Jurkat, Clone E6-1 (cell line): Measurements from ENCODE around the gene MCAM.

ENCODE experiments used
- DNase-seq: peaks from one replicate; pipeline ENCODE4 v3.0.0-alpha.2; 2011; ENCODE audit warnings: low read depth, low spot score
- H3K4me3 ChIP-seq: 2 replicates; pipeline ENCODE4 v1.5.1; 2011; ENCODE audit warnings: mild to moderate bottlenecking, low read length, control low read depth, moderate library complexity

The MCAM gene

GRCh38 chr11:119335655-119336543 is 19.0 kb upstream of the MCAM start:
- no peak for DNase-seq
- H3K4me3 ChIP-seq = peak overlapping the region; percentile 96

DNA sequence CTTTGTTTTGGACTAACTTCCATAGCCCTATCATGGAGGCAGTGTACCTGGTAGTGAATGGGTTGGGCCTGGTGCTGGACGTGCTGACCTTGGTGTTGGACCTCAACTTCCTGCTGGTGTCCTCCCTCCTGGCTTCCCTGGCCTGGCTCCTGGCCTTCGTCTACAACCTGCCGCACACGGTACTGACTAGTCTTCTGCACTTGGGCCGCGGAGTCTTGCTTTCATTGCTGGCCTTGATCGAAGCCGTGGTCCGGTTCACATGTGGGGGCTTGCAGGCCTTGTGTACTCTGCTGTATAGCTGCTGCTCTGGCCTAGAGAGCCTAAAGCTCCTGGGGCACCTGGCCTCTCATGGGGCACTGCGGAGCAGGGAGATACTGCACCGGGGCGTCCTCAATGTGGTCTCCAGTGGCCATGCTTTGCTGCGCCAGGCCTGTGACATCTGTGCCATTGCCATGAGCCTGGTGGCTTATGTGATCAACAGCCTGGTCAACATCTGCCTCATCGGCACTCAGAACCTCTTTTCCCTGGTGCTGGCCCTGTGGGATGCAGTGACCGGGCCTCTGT is 18.2 kb upstream of the MCAM start:
- peak overlapping the region; percentile 96 for H3K4me3 ChIP-seq
- DNase-seq = no peak

DNA sequence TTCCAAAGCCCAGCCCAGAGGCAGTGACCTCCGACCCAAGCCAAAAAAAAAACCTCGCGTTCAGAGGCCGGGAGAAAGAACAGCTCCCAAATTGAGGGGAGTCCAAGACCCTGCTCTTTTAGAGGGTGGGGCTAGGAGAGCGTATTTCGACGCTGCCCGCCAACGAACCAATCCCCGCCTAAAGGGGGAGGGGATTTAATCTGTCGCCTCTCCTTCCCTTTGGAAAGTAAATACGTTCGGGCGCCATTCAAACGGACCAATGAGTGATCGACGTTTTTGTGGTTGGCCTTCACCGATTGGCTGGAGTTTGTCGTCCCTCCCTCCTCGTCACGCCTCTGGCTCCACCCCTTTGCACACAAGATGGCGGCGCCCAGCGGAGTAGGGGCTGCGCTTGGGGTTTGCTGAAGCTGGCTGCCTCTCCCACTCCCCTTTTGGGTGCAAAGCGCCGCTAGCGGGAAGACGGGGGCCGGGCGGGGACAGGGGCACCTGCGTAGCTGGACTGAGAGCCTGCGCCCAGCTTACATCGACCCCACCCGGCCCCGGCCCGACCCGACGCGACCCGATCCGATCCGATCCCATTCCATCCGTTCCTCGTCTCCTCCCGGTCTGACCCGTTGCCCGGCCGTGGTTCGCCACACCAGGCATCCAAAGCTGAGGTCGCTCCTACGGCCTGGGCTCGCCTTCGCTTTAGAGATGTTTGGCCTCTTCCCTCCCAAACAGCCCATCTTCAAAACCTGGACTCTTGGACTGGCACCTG is 17.4 kb upstream of the MCAM start, which contains the start of gene RNF26:
Gene RNF26 (plus strand): TSS at position 354 of the 757 bp plus-strand sequence. CDS start 596 bp downstream, outside the sequence.
- DNase-seq = peak; percentile 99
- peak within 1 kb of the TSS; percentile 96 for H3K4me3 ChIP-seq

GRCh38 chr11:119332111-119332765 is 15.3 kb upstream of the MCAM start:
- H3K4me3 ChIP-seq = no peak overlapping the region
- no peak for DNase-seq

- H3K4me3 ChIP-seq = no peak overlapping the region
- no peak for DNase-seq
Measured at GRCh38 chr11:119330237-119330636, 13.3 kb upstream of the MCAM start.

- no peak for DNase-seq
- no peak overlapping the region for H3K4me3 ChIP-seq
Measured at GRCh38 chr11:119329320-119329719, 12.4 kb upstream of the MCAM start.

- DNase-seq = no peak
- H3K4me3 ChIP-seq = no peak overlapping the region
Measured at GRCh38 chr11:119324189-119324588, 7.3 kb upstream of the MCAM start.

DNA sequence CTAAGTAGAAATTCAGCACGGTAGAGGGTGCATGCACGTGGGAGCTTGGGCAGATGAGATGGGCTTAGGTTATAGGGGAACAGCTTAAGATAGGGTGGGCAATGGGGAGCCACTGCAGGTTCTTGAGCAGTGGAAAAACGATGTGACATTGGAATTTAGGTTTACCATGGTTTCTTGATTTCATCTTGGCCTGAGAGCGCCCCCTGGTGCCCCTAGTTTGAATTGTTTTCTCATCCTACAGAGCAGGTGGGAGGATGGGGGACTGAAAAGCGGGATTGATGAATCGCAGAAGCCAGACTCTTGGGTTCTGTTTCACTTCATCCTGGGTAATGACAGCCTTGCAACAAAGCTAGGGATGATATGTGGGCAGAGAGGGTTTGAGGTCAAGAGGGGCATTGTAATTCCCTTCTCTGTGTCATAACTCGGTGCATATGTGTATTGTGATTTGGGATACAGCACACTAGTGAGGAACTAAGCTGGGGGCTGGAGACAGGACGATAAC is 6.7 kb upstream of the MCAM start:
- DNase-seq = peak; percentile 59
- no peak overlapping the region for H3K4me3 ChIP-seq

- no peak for DNase-seq
Measured at GRCh38 chr11:119322921-119323531, 6.1 kb upstream of the MCAM start.

GRCh38 chr11:119322360-119322739 is 5.4 kb upstream of the MCAM start:
- no peak for DNase-seq
- H3K4me3 ChIP-seq = no peak overlapping the region

More at GRCh38 chr11:119322921-119323531, 6.1 kb upstream of the MCAM start:
- no peak overlapping the region for H3K4me3 ChIP-seq

DNA sequence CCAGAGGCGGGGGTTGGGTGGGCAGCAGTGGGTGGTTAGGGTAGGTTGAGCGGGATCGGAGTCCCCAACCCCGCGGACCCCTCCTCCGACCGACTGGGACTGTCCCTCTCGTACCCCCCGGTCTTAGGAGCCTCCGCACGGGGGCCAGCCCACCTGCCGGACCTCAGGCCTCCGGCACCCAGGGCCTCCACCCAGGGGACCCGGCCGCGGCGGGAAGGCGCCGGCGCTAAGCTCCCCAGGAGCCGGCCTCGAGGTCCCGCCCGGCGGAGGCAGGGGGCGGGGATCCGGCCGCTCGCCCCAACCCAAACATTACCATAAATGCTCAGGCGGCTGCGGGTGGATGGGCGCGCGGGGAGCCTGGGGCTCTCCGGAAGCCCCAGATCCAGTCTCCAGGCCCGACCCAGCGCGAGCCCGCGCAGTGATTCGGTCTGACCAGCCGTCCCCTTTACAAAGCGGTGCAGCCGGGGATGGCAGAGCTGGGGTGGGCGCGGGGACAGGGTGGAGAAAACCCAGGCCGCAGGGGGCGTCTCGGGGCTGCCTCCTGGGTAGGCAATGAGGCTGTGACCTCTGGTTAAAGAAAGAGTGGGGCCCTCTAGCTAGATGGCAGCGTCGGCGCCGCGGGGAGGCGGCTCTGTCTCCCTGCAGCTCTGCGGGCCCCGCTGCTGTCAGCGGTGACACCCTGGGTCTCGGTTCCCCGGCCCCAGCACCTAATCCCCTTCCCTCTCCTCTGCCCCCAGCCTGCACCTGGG is 4.0 kb upstream of the MCAM start:
- DNase-seq = no peak
- no peak overlapping the region for H3K4me3 ChIP-seq

- no peak for DNase-seq
- H3K4me3 ChIP-seq = no peak overlapping the region
Measured at GRCh38 chr11:119320240-119320775, 3.4 kb upstream of the MCAM start.

GRCh38 chr11:119319700-119320239 is 2.8 kb upstream of the MCAM start:
- no peak for DNase-seq
- H3K4me3 ChIP-seq = no peak overlapping the region

GRCh38 chr11:119319136-119319699 is 2.3 kb upstream of the MCAM start:
- H3K4me3 ChIP-seq = no peak overlapping the region
- DNase-seq = no peak

DNA sequence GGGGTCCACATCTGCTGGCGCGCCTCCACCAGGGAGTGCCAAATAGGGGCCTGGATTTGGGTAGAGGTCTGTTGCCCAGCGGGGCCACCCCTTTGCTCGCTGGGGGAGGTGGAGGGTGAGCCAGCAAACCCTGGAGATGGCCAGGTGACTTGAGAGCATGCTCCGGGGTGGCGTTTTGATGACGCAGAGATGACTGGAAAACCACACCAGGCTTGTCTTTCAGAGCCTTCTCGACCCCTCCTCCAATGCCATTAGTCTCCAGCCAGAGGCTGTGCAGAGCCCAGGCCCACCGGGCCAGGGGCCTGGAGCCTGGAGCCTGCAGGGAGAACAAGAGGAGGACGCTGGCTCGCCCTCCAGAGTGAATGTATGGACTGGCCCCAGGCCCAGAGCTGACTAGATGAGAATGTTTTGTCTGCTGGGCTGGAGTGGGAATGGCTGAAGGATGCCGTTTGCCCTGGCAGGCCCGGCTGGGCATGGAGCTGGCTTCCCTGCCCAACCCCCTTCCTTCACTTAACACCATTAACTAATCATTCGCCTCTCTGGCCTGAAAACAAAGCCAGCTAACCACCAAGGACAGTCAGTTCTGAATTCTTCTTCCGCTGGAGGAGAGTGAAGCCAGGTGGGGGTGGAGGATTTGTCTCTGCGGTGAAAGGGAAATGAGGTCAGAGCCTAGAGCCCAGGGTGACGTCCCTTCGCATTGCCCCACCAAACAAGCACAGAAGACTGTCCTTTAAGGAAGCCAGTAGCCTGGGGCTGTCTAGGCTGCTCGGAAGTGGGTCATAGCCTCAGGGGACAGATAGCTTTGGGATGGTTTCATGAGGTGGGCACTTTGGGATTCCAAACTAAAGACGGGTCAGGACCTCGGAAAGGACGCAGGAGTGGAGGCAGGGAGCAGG is 1.6 kb upstream of the MCAM start:
- no peak for DNase-seq
- H3K4me3 ChIP-seq = no peak overlapping the region

GRCh38 chr11:119317592-119318239 is 786 bp upstream of the MCAM start:
- no peak overlapping the region for H3K4me3 ChIP-seq
- no peak for DNase-seq
